GM12891 (cell line): ENCODE measurements around the gene SLC5A1.

Experiments used
- POLR2A ChIP-seq: IDR thresholded peaks from 2 replicates; pipeline ENCODE4 v1.6.1; 2011; ENCODE audit warnings: low read depth, low read length, control low read depth
- TAF1 ChIP-seq: IDR thresholded peaks from 2 replicates; pipeline ENCODE4 v1.6.1; 2011; ENCODE audit warnings: low read depth, low read length, control low read depth

- no peak for TF ChIP-seq POLR2A
- no peak for TF ChIP-seq TAF1
Observed at GRCh38 chr22:32059426-32059825, 16.4 kb downstream of the SLC5A1 start.
